ACHN (cell line): ENCODE data around the gene CYB5R3.
"Not testable (repeated sequence)": the region's sequence is repeated elsewhere in the genome, so short reads cannot be mapped to it uniquely, and the experiment has no call there.

Experiments
- DNase-seq: peaks from one replicate; pipeline ENCODE4 v3.0.0-alpha.2; 2015
- in situ Hi-C: cut with HindIII; loops from 2 replicates; pipeline ENCODE4 v1.10.0; 2017; ENCODE audit warnings: low sequenced_read_pairs, low pct_ligation_motif_present, low pct_unique_long_range_greater_than_20kb

The CYB5R3 gene

DNA sequence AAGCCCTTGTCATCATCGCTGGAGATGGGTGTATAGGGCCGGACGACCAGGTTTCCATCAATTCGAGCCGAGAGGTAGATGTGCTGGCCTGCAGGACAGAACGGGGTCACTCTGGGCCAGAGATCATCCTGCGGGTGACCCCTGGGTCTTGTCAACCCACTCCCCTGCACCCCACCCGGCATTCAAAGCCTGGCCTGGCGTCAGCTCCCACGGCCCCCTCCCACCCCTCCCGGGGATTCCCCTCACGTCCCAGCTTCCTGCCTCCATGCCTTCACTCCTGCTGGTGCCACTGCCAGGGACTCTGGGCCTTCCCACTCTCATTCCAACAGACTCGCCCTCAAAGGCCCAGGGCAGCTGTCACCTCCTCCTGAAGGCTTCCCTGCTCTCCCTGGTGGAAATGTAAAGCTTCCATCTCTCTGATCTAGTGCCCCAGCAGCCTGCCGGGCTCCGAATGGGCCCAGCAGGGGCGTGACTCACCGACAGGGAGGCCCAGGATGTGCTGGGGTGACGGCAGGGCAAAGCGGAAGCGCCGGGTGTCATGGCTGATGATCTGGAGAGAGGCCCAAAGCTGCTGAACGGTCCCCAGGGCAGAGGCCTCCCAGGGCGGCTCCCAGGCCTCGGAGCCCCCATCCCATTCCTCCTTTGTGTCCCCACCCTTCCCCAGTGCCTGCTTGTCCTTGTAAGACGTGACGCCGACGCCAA is 18.1 kb downstream of the CYB5R3 start:
- in situ Hi-C loops: no loop called here
- no peak for DNase-seq

GRCh38 chr22:42630211-42630610 is 19.0 kb downstream of the CYB5R3 start:
- DNase-seq: no peak
- in situ Hi-C loops: no loop called here

GRCh38 chr22:42627981-42628380 is 21.2 kb downstream of the CYB5R3 start:
- DNase-seq: no peak
- in situ Hi-C loops: no loop called here

- in situ Hi-C loops: no loop called here
- DNase-seq: no peak
Measured at GRCh38 chr22:42626951-42627625, 22.1 kb downstream of the CYB5R3 start.

GRCh38 chr22:42626431-42626830 is 22.8 kb downstream of the CYB5R3 start:
- in situ Hi-C loops: no loop called here
- no peak for DNase-seq

GRCh38 chr22:42625416-42625815 is 23.8 kb downstream of the CYB5R3 start:
- in situ Hi-C loops: no loop called here
- DNase-seq: no peak

GRCh38 chr22:42624551-42625106 is 24.6 kb downstream of the CYB5R3 start:
- DNase-seq: no peak
- in situ Hi-C loops: no loop called here

DNA sequence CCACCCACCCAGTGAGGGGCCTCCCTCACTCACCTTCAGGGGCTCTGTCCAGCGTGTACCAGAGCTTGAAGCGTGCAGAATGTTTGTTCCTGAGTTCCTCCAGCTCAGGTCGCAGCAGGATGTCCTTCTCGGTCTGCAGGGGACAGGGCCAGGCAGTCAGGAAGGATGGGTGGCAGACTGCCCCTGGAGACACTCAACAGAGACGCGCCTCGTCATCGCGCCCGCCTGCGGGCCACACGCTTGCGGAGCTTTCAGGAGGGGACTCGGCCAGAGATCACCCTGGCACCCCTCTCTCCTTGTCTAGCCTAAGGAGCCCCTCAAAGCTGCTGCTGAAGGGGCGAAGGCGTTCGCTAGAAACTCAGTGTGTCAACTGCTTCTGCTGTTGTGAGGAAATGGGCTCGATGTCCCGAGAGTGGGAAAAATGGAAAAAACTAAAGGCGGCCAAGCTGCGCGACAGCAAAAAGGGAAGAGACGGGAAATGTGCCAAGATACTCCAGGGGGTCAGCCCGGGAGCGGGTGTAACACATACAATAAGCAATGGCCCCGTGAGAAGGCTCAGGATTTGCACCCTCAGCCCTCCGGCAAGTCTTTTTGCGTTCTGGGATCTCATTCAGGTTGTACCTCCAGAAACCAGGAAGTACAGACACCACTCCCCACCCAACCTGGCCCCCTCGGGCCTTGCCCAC is 25.3 kb downstream of the CYB5R3 start:
- in situ Hi-C loops: no loop called here
- no peak for DNase-seq

DNA sequence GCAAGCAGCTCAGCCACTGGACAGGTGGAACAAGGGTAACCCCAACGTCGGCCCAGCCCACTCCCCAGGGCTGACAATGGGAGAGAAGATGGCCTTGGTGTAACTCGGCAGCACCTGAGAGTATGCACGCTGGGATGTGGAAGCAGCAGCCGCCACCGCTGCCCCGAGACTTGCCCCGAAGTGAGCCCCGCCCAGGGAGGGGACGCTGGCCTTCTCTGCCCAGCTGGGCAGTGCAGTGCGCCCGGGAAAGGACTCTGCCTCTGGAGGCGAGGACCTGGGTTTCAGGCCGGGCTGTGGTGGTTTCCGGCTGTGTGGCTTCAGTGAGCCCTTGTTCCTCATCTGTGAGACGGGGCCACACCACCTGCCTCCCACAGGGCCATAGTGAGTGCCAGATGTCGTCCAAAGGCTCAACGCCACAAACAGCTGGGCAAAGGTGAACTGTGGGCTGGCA is 25.9 kb downstream of the CYB5R3 start:
- DNase-seq: no peak
- in situ Hi-C loops: no loop called here

DNA sequence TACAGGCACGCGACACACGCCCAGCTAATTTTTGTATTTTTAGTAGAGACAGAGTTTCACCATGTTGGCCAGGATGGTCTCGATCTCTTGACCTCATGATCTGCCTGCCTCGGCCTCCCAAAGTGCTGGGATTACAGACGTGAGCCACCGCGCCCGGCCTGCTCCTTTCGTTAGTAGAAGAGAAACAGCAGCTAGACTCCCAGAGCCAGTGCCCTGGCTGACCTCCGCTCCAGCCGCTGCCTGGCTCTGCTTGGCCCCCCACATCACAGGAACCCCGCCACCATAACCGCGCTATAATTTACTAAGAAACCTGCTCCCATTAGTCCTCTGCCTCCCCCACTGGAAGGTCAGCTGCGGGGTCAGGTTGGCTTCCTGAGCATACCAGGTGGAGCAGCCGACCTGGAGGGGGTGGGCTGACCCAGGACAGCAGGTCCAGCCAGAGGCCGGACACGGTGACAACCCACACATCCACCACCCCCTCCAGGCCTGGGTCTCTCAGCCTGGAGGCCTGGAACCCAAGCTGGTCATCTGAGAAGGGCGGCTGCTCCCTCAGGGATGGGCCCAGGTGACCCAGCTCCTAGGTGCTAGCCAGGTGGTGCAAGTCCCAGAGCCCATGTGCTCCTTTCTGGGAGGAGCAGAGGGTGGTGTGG is 27.0 kb downstream of the CYB5R3 start:
- in situ Hi-C loops: no loop called here
- DNase-seq: no peak

GRCh38 chr22:42621505-42622002 is 27.6 kb downstream of the CYB5R3 start:
- DNase-seq: peak; percentile 86
- in situ Hi-C loops: no loop called here

GRCh38 chr22:42620084-42620483 is 29.1 kb downstream of the CYB5R3 start:
- in situ Hi-C loops: no loop called here
- DNase-seq: no peak

GRCh38 chr22:42619261-42620063 is 29.7 kb downstream of the CYB5R3 start:
- no peak for DNase-seq

GRCh38 chr22:42617155-42617983 is 31.8 kb downstream of the CYB5R3 start:
- in situ Hi-C loops: no loop called here
- no peak for DNase-seq

More at GRCh38 chr22:42619261-42620063, 29.7 kb downstream of the CYB5R3 start:
- in situ Hi-C loops: no loop called here

DNA sequence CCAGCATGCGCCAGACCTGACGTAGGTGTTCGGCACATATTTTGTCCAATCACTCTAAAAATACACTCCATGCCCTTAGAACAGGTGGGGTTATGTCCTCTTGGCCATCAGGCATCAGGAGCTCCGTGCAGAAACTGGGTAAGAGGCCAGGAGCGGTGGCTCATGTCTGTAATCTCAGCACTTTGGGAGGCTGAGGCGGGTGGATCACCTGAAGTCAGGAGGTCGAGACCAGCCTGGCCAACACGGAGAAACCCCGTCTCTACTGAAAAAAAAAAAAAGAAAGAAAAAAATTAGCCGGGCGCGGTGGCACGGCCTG is 33.4 kb downstream of the CYB5R3 start:
- DNase-seq, in situ Hi-C loops: not testable (repeated sequence)

- in situ Hi-C loops: no loop called here
- peak; percentile 97 for DNase-seq
Measured at GRCh38 chr22:42615092-42615859, 33.9 kb downstream of the CYB5R3 start.
